HG02938 (cell line): Measurements from ENCODE around the gene S1PR5.
"Not testable (repeated sequence)": the region's sequence is repeated elsewhere in the genome, so short reads cannot be mapped to it uniquely, and the experiment has no call there.

ENCODE experiments used
- ATAC-seq: cut with Tn5 transposase; IDR thresholded peaks from one replicate; pipeline ENCODE4 v1.9.1; 2021; ENCODE audit warnings: mild to moderate bottlenecking, moderate library complexity; ENCODE audit not compliant: unreplicated experiment

S1PR5 gene, protein sequence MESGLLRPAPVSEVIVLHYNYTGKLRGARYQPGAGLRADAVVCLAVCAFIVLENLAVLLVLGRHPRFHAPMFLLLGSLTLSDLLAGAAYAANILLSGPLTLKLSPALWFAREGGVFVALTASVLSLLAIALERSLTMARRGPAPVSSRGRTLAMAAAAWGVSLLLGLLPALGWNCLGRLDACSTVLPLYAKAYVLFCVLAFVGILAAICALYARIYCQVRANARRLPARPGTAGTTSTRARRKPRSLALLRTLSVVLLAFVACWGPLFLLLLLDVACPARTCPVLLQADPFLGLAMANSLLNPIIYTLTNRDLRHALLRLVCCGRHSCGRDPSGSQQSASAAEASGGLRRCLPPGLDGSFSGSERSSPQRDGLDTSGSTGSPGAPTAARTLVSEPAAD

DNA sequence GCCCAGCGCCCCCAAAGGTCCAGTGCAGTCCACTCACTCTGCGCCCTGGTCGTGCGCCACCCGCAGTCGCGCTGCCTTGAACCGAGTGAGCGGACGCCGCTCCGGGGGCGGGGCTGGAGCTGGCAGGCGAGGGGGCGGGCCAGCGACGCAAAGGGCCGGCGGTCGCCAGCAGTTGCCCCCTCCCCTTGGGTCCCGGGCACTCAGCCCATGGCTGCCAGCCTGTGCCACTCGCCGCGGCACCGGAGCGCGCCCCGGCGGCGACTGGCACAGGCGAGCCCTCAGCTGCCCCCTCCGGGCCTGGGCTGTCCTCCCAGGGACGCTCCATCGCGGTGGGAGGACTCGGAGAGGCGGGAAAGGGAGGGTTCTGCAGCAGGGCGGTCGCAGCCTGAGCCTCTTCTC lies at the start of gene S1PR5:
Gene S1PR5 (minus strand): TSS at position 87 of the 399 bp plus-strand sequence. CDS start 2,436 bp downstream, outside the sequence.
- no peak for ATAC-seq

DNA sequence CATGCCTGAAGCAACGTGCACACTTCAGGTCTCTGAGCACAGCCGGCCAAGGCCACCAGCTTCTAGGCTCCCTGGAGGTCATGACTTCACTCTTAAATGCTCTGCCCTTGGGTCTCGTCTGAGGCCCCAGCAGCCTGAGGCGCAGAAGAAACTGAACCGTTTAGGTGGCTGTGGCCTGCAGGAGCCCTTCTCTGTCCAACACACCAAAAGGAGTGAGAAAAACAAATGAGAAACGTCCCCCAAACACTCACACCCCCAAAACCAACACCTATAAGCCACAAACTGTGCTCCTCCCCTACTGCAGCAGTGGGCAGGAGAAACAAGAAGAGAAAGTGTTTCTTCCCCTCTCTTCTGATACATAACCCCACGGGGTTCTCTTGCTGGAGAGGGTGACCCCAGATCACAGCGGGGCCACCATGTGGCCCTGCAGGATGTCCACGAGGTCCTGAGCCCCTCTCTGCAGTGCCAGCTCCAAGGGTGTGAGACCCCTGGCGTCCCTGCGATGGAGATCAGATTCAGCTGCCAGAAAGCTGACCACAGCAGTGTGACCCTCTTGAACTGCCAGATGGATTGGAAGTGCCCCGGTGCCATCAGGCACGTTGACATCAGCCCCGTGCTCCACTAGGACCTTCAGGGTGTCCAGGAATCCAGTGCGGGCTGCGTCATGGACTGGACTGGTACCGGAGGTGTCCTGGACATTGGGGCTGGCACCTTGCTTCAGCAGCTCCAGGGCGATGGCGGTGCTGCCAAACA lies 49.6 kb upstream of the S1PR5 start:
- no peak for ATAC-seq

DNA sequence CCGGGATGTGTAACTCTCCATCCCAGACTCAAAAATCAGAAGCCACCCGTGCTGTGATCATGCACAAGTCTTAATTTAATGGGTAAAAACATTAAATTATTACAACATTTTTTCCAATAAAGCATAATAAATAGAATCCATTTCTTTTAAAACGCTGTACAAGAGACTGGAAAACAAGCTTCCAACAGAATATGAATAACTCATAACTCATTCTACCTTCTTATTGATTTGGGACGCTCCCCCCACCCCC lies 49.1 kb upstream of the S1PR5 start:
- ATAC-seq: no peak

DNA sequence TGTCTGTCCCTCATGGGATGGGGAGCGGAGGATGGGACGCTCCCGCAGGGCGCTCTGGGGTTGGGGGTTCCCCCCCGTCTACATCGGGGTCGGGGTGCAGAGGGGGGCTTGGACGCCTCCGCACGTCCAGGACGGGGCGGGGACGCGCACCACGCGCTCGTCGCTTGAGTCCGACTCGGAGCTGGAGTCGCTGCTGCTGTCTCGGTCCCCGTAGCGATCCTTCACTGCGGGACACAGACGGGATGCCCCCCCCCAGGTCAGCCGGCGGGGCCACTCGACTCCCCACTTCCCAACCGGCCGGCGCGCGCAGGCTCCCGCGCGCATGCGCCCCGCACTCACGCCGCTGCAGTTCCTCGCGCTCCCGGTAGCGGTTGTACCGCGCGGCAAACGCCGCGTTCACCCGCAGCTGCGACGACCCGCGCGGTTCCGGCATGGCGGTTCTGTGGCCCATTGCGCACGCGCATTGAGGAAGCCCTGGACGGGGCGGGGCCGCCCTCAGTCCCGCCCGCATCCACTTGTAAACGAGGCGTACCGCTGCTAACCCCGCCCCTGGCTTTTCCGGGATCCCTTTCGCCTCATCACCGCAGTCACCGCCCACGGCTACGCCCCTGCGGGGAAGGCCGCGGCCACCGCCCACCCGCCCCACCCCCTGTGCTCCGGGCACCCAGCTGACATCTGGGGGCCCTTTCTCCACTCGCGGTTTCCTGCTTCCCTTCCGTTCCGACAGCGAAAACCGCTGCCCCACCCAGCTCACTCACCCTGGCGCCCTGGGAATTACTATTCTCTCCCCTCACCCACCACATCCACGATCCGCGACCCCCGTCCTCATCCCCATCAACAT lies 48.5 kb upstream of the S1PR5 start, which contains the start of gene KRI1:
Gene KRI1 (minus strand): TSS at position 444 of the 841 bp plus-strand sequence. CDS start 11 bp downstream, at position 433.
- ATAC-seq: peak; percentile 38

DNA sequence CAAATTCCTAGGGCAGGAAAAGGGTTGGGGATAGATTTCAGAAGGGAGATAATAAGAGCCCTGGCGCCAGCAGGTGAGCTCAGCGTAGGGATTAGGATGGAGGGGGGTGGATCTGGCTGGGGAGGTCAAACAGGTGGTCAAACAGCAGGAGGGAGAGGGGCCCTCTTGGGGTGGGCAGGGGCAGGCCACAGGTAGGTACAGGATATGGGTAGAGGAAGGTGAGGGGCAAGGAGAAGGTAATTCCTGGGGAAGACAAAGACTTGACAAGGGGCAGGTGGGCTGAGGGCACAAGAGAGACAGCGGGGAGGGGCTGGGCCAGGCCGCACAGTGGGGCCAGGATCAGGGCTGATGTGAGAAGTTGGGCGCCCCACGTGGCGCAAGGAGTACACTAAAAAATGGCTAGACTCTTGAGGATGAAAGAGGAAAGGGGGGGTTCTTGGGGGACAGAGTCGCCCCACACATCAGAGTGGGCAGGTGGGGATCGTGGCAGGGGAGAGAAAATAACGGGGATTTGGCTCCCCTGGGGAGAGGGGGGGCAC lies 47.9 kb upstream of the S1PR5 start:
- ATAC-seq: no peak

DNA sequence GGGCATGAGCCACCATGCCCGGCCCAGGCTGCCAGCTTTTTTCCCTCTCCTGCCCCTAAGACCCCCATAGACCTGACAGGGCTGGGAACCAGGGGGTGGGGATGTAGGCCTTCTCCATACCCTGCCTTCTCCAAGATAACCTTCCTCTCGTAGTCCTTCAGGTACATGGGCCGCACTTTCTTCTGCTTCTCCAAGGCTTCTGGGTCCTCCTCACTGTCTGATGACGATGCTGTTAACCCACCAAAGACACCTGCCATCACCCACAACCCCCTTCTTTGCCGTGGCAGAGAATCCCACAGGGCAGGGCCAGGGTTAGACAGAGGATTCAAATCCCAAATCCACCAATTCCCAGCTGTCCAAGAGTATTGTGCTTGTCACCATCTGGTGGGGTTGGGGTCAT lies 45.4 kb upstream of the S1PR5 start:
- no peak for ATAC-seq

DNA sequence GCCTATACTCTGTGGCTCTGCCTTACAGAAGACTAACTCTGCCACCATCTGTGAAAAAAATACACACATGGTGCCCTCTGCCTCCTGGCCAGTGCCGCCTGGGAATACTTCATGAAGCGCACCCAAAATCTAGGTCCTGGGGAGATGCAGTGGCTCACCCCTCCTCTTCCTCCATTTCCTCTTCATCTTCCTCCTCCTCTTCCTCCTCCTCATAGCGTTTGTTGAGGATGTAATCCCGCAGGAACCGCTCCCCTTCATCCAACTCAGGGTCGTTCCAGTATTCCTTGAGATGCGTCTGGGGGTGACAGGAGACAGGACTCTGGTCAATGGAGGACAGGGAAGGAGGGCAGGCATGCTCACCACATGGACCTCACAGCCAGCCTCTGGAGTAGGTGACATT lies 42.9 kb upstream of the S1PR5 start:
- ATAC-seq: no peak

DNA sequence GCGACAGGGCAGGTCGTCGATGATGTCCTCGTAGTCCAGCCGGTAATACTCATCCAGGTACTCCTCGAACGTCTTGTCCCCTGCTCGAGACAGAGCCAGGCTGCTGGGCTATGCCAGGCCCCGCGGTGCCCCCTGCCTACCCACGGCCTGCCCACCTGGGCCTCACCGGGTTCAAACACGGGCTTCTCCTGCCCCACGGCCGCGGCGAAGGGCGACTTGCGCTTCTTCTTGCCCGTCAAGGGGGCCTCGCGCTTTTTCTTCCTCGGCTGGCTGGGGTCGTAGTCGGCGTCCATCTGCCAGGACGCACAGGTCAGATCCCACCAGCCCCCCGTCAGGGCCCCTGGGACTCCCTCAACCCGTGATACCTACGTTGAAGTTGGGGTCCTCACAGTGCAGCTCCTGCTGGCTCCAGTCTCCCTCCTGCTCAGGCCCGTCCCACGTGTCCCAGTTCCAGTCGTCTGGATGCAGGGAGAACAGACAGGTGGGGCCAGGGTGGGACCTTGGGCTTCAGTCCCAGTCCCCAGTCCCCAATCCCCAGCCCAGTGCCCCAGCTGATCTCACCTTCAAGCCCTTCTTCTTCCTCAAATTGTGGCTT lies 40.5 kb upstream of the S1PR5 start:
- no peak for ATAC-seq

DNA sequence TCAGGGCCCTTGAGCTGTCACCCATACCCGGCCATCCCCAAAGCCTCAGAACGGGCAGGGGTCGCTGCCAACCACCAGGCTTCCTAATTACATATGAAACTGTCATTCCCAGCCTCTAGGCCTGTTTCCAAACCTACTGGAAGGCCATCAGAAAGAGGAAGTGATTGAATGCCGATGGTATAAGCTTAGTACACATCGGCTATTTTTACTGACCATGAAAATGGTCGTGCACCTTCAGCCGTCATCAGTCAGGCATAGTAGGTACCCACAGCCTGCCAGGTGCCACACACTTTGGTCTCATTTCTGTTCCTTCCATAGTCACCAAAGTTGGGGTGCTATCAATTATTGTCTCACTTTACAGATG lies 38.3 kb upstream of the S1PR5 start:
- no peak for ATAC-seq

DNA sequence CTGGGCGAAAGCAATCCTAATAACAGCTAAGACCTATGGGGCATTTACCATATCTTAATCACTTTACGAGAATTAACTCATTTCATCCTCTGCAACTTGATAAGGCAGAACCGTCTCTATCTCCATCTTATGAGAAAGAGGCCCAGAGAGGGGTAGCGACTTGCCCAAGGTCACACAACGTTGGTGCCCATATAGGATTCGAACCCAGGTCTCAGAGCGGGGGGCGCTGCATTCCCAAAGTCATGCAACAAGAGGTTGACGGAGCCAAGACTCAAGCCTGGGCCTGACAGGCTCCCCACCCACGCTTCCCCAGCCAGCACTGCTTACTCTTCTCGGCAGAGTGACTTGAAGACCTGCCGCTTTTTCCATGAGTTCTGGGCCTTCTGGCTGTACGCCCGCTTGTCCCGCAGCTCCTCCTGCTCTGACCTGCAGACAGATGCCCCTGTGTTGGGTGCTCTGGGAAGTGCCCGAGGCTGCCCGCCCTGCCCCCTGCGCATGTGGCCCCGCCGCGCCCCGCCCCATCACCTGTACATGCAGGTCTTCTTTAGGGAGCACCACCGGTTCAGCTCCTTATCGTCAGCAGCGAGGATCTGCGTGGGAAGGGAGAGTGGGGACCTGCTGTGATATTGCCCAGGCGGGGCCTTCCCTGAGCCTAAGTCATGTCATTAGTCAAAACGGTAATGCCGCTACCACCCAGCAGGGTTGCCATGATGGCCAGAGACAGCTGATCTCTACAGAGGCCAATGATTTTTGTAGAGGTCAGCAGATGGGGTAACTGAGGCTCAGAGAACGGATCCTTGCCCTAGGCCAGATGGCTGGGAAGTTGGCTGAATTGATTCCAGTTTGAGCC lies 37.7 kb upstream of the S1PR5 start:
- no peak for ATAC-seq

DNA sequence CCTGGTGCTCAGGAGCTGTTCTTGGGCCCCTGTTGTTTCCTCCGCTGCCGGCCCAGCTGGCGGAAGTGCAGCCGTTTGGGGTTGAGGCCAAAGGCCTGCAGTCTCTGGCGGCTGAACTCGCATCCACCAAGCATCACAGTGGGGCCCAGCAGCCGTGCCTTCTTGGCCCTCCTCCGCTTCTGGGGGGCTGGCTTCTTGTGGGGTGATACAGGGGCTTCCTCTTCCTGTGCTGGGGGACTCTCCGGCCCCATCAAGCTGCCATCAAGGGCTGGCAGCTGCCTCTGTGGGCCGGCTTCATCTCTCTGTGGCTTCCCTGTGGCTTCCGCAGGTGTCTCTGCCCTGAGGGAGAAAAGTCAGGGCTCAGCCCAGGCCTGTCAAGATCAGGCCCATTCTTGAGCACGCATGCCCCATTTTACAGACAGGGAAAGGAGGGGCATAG lies 36.7 kb upstream of the S1PR5 start:
- ATAC-seq: no peak

DNA sequence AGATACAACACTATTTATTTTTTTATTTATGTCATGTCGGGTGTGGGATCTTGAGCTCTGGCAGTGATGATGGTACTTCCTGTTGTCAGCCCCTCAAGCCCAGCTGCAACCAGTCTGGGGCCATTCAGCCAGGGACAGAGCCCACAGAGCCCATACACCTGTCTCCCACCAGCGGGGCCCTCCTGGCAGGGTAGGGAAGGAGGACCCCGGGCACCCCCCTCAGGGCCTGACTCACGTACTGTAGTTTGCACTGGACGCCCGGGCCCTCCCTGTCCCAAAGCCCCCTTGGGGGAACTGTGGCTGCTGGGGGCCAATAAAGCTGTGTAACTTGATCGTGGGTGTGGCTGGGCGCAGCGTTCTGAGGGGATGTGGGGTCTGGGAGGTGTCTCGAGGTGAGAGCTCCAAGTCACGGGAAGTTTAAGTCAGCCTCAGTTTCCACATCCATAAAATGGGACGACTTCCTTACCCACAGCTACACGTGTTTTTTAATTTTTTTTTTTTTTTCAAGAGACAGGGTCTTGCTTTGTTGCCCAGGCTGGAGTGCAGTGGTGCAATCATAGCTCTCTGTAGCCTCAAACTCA lies 35.9 kb upstream of the S1PR5 start:
- no peak for ATAC-seq

DNA sequence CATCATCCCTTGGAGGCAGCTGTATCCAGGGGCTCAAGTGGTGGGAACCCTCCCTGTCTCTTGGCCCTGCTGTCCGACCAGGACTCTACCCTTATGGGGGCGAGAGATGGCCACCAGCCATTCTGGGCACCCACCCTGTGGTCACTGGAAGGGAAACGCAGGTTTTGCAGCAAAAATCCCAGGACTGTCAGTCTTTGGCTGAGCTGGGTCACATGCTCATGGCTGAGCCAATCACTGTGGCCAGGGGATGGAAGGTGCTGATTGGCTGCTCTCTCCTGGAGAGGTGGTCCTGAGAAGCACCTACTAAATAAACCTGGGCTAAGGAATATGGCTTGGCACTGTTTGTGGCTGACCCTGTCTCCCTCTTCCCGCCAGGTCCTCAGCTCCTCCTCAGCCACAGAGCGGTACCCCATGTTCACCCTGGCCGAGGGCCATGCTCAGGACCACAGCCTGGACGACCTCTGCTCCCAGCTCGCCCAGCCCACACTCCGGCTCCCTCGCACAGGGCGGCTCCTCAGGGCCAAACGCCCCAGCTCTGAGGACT lies 35.3 kb upstream of the S1PR5 start:
- ATAC-seq: no peak

DNA sequence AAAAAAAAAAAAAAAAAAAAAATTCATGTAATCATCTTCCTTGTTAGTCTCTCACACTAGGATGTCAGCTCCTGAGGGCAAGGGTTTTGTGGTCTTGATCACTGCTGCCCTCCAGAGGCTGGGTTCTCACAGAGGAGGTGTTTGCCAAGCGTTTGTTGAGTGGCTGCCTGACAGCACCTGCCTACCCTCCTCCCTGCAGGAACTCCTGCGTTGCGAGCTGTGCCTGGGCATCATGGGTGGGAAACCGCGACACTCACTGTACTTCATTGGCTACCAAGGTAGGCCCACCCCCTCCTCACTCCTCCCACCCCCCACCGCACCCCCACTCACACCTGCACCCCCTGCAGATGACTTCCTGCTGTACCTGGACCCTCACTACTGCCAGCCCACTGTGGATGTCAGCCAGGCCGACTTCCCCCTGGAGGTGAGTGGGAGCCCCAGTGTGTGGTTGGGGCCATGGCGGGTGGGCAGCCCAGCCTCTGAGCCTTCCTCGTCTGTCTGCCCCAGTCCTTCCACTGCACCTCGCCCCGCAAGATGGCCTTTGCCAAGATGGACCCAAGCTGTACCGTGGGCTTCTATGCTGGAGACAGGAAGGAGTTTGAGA lies 34.6 kb upstream of the S1PR5 start:
- ATAC-seq: no peak

DNA sequence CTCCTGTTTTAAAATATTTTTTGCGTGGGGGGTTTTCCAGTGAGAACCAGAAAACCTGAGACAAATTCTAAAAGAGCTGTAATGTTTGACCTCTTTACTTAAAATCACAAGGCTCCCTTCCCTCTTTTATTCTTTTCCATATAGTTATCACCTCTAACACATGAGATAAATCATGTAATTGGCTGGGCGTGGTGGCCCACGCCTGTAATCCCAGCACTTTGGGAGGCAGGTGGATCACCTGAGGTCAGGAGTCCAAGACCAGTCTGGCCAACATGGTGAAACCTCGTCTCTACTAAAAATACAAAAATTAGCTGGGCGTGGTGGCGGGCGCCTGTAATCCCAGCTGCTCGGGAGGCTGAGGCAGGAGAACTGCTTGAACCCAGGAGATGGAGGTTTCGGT lies 33.8 kb upstream of the S1PR5 start:
- not testable (repeated sequence) for ATAC-seq

DNA sequence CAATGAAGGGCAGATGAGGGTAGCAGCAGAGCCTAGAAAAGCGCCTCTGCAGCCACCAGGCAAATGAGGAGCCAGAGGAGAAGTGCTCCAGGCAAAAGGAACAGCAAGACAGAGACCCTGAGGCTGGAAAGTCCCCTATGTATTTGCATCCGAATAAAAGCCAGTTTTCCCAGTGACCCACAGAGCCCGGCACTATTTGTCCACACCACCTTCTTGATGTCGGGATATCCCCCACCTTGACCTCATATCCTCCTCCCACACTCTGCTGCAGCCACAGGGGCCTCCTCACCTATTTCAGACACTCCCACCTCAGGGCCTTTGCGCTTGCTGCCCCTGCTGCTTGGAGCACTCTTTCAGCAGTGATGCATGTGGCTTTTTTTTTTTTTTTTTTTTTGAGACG lies 33.1 kb upstream of the S1PR5 start:
- no peak for ATAC-seq

DNA sequence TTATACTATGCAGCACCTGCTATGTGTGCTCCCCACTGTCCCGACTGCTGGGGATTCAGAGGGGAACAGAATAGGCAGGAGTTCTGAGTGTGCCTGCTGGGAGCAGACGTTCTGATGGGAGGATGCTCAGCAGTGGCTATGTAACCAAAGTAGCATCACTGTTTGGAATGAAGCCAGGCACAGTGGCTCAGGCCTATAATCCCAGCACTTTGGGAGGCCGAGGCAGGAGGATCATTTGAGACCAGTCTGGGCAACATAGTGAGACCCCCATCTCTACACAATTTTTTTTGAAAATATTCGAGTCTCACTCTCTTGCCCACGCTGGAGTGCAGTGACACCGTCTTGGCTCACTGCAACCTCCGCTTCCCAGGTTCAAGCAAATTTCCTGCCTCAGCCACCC lies 32.5 kb upstream of the S1PR5 start:
- no peak for ATAC-seq

DNA sequence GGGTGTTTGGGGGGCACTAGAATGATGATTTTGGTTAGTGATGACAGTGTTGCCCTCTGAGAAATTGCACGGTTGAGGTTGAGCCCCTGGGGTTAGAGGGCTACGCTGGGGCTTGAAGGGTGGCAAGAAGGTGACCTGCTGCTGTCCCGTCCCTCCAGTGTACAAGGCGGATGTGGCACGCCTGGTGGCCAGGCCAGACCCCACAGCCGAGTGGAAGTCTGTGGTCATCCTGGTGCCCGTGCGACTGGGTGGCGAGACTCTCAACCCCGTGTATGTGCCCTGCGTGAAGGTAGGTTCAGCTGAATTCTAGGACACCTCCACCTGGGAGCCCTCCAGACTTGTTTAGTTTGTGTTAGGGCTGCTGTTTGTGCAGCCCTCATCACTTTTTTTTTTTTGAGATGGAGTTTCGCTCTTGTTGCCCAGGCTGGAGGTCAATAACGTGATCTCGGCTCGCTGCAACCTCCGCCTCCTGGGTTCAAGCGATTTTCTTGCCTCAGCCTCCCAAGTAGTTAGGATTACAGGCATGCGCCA lies 31.6 kb upstream of the S1PR5 start:
- no peak for ATAC-seq

DNA sequence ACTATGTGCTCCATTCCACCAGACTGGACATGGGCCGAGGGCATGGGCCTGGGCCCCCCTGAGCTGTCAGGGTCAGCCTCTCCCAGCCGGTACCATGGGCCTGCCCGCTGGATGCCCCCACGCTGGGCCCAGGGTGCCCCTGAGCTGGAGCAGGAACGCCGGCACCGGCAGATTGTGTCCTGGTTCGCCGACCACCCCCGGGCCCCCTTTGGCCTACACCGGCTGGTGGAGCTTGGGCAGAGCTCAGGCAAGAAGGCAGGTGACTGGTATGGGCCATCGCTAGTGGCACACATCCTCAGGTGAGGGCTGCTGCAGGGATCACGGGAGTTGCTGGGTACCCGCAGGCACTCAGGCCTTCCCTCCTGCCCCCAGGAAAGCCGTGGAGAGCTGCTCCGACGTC lies 29.6 kb upstream of the S1PR5 start:
- no peak for ATAC-seq
